K562 (cell line): ENCODE data around the gene ODAD4. TPM values are rescaled to one million over a fixed set of nuclear protein-coding genes. Genes with fewer than 3 reads are reported as not detected.
A peak's percentile ranks its signal among the peaks of the same experiment; 100 is the strongest.

Experiments used
- ATAC-seq: fragments of 200-7000 bp; cut with Tn5 transposase; 3 replicates; pipeline ENCODE4 v1.9.1; 2020; ENCODE audit warnings: moderate library complexity
- BruUV-seq: library from RNA; stranded (reverse); fragments of 400-500 nt; replicated peaks from 2 replicates; lab custom pipeline; 2021; lab: Mats Ljungman, UMichigan
- CTCF ChIA-PET: fragments of 300-600 bp; formaldehyde crosslinking; extraction: SDS; loops from one replicate; lab custom pipeline; 2021; ENCODE audit warnings: low intra/inter-chr PET ratio; lab: Yijun Ruan, JAX
- POLR2A ChIA-PET: fragments of 300-600, 350-650 bp; sonication (Branson Sonifier 250); formaldehyde crosslinking; extraction: SDS; loops from one replicate; lab custom pipeline; 2021; ENCODE audit warnings: antibody characterized with exemption, inconsistent platforms; lab: Yijun Ruan, JAX
- DNase-seq, 4 experiments: peaks; one replicate each; pipeline versions ENCODE4 v3.0.0 to v3.0.0-alpha.2; 2011 to 2018; ENCODE audit warnings: low spot score in 3 of 4, mixed read lengths in 3 of 4; ENCODE audit errors: extremely low read depth in 1 of 4
- FAIRE-seq: peaks from 2 replicates; lab custom pipeline; 2011; peaks lifted over from hg19 to GRCh38; lab: Jason Lieb, UNC
- H2AFZ ChIP-seq: 2 replicates; pipeline ENCODE4 v1.6.0; 2011; ENCODE audit warnings: low read depth, low read length, control low read depth, inconsistent platforms
- H3K27ac ChIP-seq: fragments of 200-600 bp; 3 replicates; pipeline ENCODE4 v1.8.0; 2011; ENCODE audit warnings: low read depth, mild to moderate bottlenecking, control low read depth, inconsistent platforms, low read length, moderate library complexity, mixed read lengths; ENCODE audit errors: extremely low read depth
- H3K27me3 ChIP-seq, 2 experiments: fragments of 300-600 bp in 1 of 2; 2 replicates in 1 of 2; 3 replicates in 1 of 2; pipeline versions ENCODE4 v1.6.0 to v1.8.0; 2011; ENCODE audit warnings: inconsistent platforms in 2 of 2, low read length in 2 of 2, mild to moderate bottlenecking in 1 of 2, mixed read lengths in 1 of 2, moderate library complexity in 1 of 2; ENCODE audit not compliant: control insufficient read depth in 2 of 2, insufficient read depth in 2 of 2
- H3K36me3 ChIP-seq: fragments of 300-600 bp; 3 replicates; pipeline ENCODE4 v1.8.0; 2011; ENCODE audit warnings: mild to moderate bottlenecking, low read length, inconsistent platforms; ENCODE audit not compliant: control insufficient read depth, insufficient read depth
- H3K4me1 ChIP-seq, 2 experiments: fragments of 200-600 bp in 1 of 2; replicated peaks in 1 of 2; 2 replicates in 1 of 2; 3 replicates in 1 of 2; pipeline versions ENCODE4 v1.5.1 to v1.8.0; 2011; ENCODE audit warnings: inconsistent platforms in 2 of 2, low read length in 2 of 2, mild to moderate bottlenecking in 1 of 2, mixed read lengths in 1 of 2, moderate library complexity in 1 of 2; ENCODE audit not compliant: control insufficient read depth in 2 of 2, insufficient read depth in 2 of 2
- H3K4me2 ChIP-seq: 2 replicates; pipeline ENCODE4 v1.6.1; 2011; ENCODE audit warnings: low read length, control low read depth, inconsistent platforms, mixed read lengths; ENCODE audit not compliant: insufficient read depth
- H3K4me3 ChIP-seq: fragments of 200-600 bp; sonication (generic), shearing (Covaris generic); 2 replicates; pipeline ENCODE4 v1.5.1; 2016; ENCODE audit warnings: control low read depth, inconsistent platforms
- H3K79me2 ChIP-seq: fragments of 200-600 bp; 3 replicates; pipeline ENCODE4 v1.8.0; 2011; ENCODE audit warnings: low read length, inconsistent platforms; ENCODE audit not compliant: control insufficient read depth, insufficient read depth
- H3K9ac ChIP-seq, 2 experiments: 2 replicates each; pipeline versions ENCODE4 v1.6.0 to v1.6.1; 2011; ENCODE audit warnings: low read depth in 2 of 2, low read length in 2 of 2, control low read depth in 1 of 2, inconsistent platforms in 1 of 2, mild to moderate bottlenecking in 1 of 2, mixed read lengths in 1 of 2; ENCODE audit not compliant: insufficient read depth in 1 of 2
- H3K9me1 ChIP-seq: one replicate; pipeline ENCODE4 v1.6.0; 2011; ENCODE audit warnings: inconsistent platforms, mild to moderate bottlenecking, low read length, moderate library complexity; ENCODE audit not compliant: control insufficient read depth, insufficient read depth
- H3K9me3 ChIP-seq: replicated peaks from 2 replicates; pipeline ENCODE4 v1.5.1; 2011; ENCODE audit warnings: low read depth, low read length, inconsistent platforms; ENCODE audit not compliant: control insufficient read depth, insufficient read depth
- H4K20me1 ChIP-seq: replicated peaks from 2 replicates; pipeline ENCODE4 v1.6.1; 2011; ENCODE audit warnings: low read length, inconsistent platforms, mixed read lengths; ENCODE audit not compliant: control insufficient read depth, insufficient read depth
- CEBPG ChIP-seq, 3 experiments: fragments of 200-800 bp in 1 of 3; sonication (Bioruptor generic) in 1 of 3; sonication (generic) in 1 of 3; formaldehyde crosslinking in 1 of 3; IDR thresholded peaks in 2 of 3; conservative IDR thresholded peaks in 1 of 3; 2 replicates each; pipeline versions ENCODE4 v1.6.1 to v1.8.0; 2016 to 2022; ENCODE audit warnings: missing compliant biosample characterization in 2 of 3, missing genetic modification characterization in 2 of 3, mild to moderate bottlenecking in 1 of 3, missing genetic modification reagents in 1 of 3
- E2F6 ChIP-seq, 2 experiments: IDR thresholded peaks; 2 replicates each; pipeline ENCODE4 v1.6.1; 2011; ENCODE audit warnings: borderline replicate concordance in 1 of 2, control low read depth in 1 of 2, low read depth in 1 of 2, low read length in 1 of 2, mild to moderate bottlenecking in 1 of 2, mixed read lengths in 1 of 2, moderate library complexity in 1 of 2; ENCODE audit not compliant: insufficient read depth in 1 of 2, insufficient read length in 1 of 2, poor library complexity in 1 of 2, severe bottlenecking in 1 of 2; ENCODE audit errors: extremely low read depth in 1 of 2
- HCFC1 ChIP-seq: IDR thresholded peaks from 2 replicates; pipeline ENCODE4 v1.6.1; 2012; ENCODE audit warnings: low read depth, low read length, improper control_type of control experiment
- IRF2 ChIP-seq: sonication (generic); formaldehyde crosslinking; IDR thresholded peaks from 2 replicates; pipeline ENCODE4 v1.8.1; 2022; ENCODE audit warnings: mild to moderate bottlenecking, missing genetic modification reagents
- MBD1 ChIP-seq: fragments of 250-450 bp; sonication (Bioruptor Pico); IDR thresholded peaks from 2 replicates; pipeline ENCODE4 v1.8.0; 2022; ENCODE audit warnings: inconsistent platforms
- MCM5 ChIP-seq: fragments of 450-650 bp; IDR thresholded peaks from 2 replicates; pipeline ENCODE4 v1.6.1; 2016; ENCODE audit warnings: low read depth
- MIER1 ChIP-seq: fragments of 450-650 bp; IDR thresholded peaks from 2 replicates; pipeline ENCODE4 v1.6.1; 2016; ENCODE audit warnings: antibody characterized with exemption, mild to moderate bottlenecking, low read depth
- SRSF1 ChIP-seq: fragments of 200-400 bp; formaldehyde crosslinking; IDR thresholded peaks from 2 replicates; pipeline ENCODE4 v1.6.1; 2017; ENCODE audit warnings: mild to moderate bottlenecking, low read depth, low read length, moderate library complexity
- STAT6 ChIP-seq: sonication (generic); formaldehyde crosslinking; IDR thresholded peaks from 2 replicates; pipeline ENCODE4 v1.8.1; 2023; ENCODE audit warnings: mild to moderate bottlenecking, missing genetic modification reagents
- ZBTB12 ChIP-seq: fragments of 250-450 bp; sonication (Bioruptor Pico); IDR thresholded peaks from 2 replicates; pipeline ENCODE4 v1.4.0; 2020
- ZNF24 ChIP-seq: fragments of 450-650 bp; IDR thresholded peaks from 2 replicates; pipeline ENCODE4 v1.6.1; 2016
- ZNF282 ChIP-seq: sonication (generic); formaldehyde crosslinking; IDR thresholded peaks from 2 replicates; pipeline ENCODE4 v1.8.1; 2023; ENCODE audit warnings: missing genetic modification reagents
- WGBS: fragments of 100-300 bp; shearing (Covaris generic); methylation state at CpG from one replicate; pipeline ENCODE4 v1.1.6; 2016; ENCODE audit warnings: low coverage, mixed read lengths; ENCODE audit not compliant: insufficient coverage; ENCODE audit errors: missing lambda C conversion rate; 5-methylcytosine and 5-hydroxymethylcytosine counted together
- in situ Hi-C: fragments of 300-500 bp; cut with MboI; formaldehyde crosslinking; loops from 4 replicates; pipeline ENCODE4 v1.15.0; 2018; ENCODE audit warnings: inconsistent platforms, mixed read lengths
- intact Hi-C: fragments of 100-400 bp; cut with micrococcal nuclease; formaldehyde crosslinking; loops from 2 replicates; pipeline ENCODE4 v1.14.2; 2022
- polyA plus RNA-seq, 8 experiments: library from polyadenylated mRNA; depleted of rRNA in 4 of 8; stranded (reverse) in 5 of 8; unstranded in 3 of 8; fragments of >200 nt; fragmentation: Nextera tagmentation in 2 of 8; fragmentation: Illumina TruSeq in 1 of 8; extraction: Ambion mirVana in 2 of 8; extraction: Trizol in 1 of 8; gene quantifications; 2 replicates each; pipeline versions ENCODE4 v1.2.1 to v1.2.3, GENCODE V29; 2011 to 2014; ENCODE audit warnings: inconsistent platforms in 1 of 8, missing spikeins in 1 of 8
- total RNA-seq, 7 experiments: library from RNA; depleted of rRNA in 6 of 7; stranded (reverse); fragments of >200 nt in 6 of 7; fragmentation: Illumina TruSeq in 2 of 7; extraction: Trizol in 2 of 7; gene quantifications; 2 replicates each; pipeline versions ENCODE4 v1.2.1 to v1.2.3, GENCODE V29; 2011 to 2021; ENCODE audit warnings: low replicate concordance in 1 of 7

ODAD4 gene
- total and polyA plus RNA-seq, 9 of the 15 experiments (the other 6 are each of a cell fraction or from before 2014, with no cell fraction given), result 0.09 to 0.98 (median 0.51) TPM

- peaks cover 36 to 39% of the 10 kb centered on the region in 2 experiments for H3K4me1 ChIP-seq
- TF ChIP-seq E2F6 (IDR thresholded peaks at IDR 0.05; ENCODE audit: borderline replicate concordance in 1 of 2, extremely low read depth in 1 of 2, insufficient read depth in 1 of 2, insufficient read length in 1 of 2, low read depth in 1 of 2, low read length in 1 of 2, poor library complexity in 1 of 2, severe bottlenecking in 1 of 2) (no peak), ZNF282 (CRISPR knock-in tag) (no peak), ZBTB12 (CRISPR knock-in tag) (no peak), STAT6 (no peak), MCM5 (no peak), MIER1 (no peak), HCFC1 (no peak), SRSF1 (no peak), IRF2 (no peak), CEBPG (CRISPR knock-in tag; IDR thresholded peaks at IDR 0.05) (no peak), CEBPG (tag; conservative IDR thresholded peaks at IDR 0.05 in 1 of 2, IDR thresholded peaks at IDR 0.05 in 1 of 2) (peak in 1 of 2 experiments; percentile 70; a peak in 2 of 4 replicates), MBD1 (no peak), ZNF24 (no peak)
Measured at GRCh38 chr17:41915020-41915419, 15.4 kb upstream of the ODAD4 start.

More at GRCh38 chr17:41915020-41915419, 15.4 kb upstream of the ODAD4 start:
- 71% methylated on average over 5 of the region's 5 CpGs for WGBS
- H4K20me1 ChIP-seq, result peaks cover 28% of the 10 kb centered on the region
- intact Hi-C loops, result loop anchor here (5.0 kb wide), 1 partner anchor 42 kb away; no protein-coding TSS in a partner anchor
- H3K9me3 ChIP-seq, result no peaks in the 10 kb centered on the region
- no peak for FAIRE-seq
- no peak for DNase-seq
- H3K27ac ChIP-seq, result no peak overlapping the region
- H3K79me2 ChIP-seq, result peaks cover 68% of the 10 kb centered on the region
- H3K4me3 ChIP-seq, result no peak overlapping the region
- no peak for ATAC-seq
- H3K4me2 ChIP-seq, result peak overlapping the region; percentile 41; the same call in 1 of the 2 replicates
- in situ Hi-C loops, result no loop called here
- peak overlapping the region; percentile 27 to 73; a peak in 3 of 4 replicates for H3K9ac ChIP-seq
- ChIA-PET CTCF (interaction anchor here (0.6 kb wide), 1 partner anchor 269 kb away, joined by 4 read pairs; no protein-coding TSS in a partner anchor), POLR2A (interaction anchor here (0.5 to 1.0 kb wide), 5 partner anchors 11 to 158 kb away, joined by 3 read pairs; partner anchors contain the start of genes DNAJC7 and KLHL11)
- no peak overlapping the region for H2AFZ ChIP-seq
- no TSS peak for BruUV-seq
- peaks cover 10% of the 10 kb centered on the region for H3K9me1 ChIP-seq
- H3K36me3 ChIP-seq, result peaks cover 73% of the 10 kb centered on the region
- no peaks in the 10 kb centered on the region for H3K27me3 ChIP-seq
